Neural cell (in vitro differentiated cells): ENCODE measurements around the gene ANKFY1. TPM values are rescaled to one million over a fixed set of nuclear protein-coding genes. Genes with fewer than 3 reads are reported as not detected.

Experiments
- H2AFZ ChIP-seq: fragments of 200-600, 300-800 bp; sonication (generic), shearing (Covaris generic); 2 replicates; pipeline ENCODE4 v1.6.0; 2014; ENCODE audit warnings: low read depth, mild to moderate bottlenecking, antibody characterized with exemption, low read length, moderate library complexity
- H3F3A ChIP-seq: fragments of 200-600 bp; shearing (Covaris generic); 2 replicates; pipeline ENCODE4 v1.6.1; 2016; ENCODE audit warnings: mild to moderate bottlenecking, moderate library complexity, mixed read lengths, antibody characterized with exemption, low read length; ENCODE audit not compliant: insufficient read depth, poor library complexity, severe bottlenecking
- H3K27ac ChIP-seq: fragments of 200-600, 300-800 bp; sonication (generic), shearing (Covaris generic); 2 replicates; pipeline ENCODE4 v1.5.1; 2014; ENCODE audit warnings: mild to moderate bottlenecking, low read length, moderate library complexity
- H3K27me3 ChIP-seq: fragments of 300-800, 200-600 bp; sonication (generic), shearing (Covaris generic); 2 replicates; pipeline ENCODE4 v1.6.0; 2014; ENCODE audit warnings: mild to moderate bottlenecking, low read depth, low read length, moderate library complexity; ENCODE audit not compliant: insufficient read depth
- H3K36me3 ChIP-seq: fragments of 300-800, 200-600 bp; sonication (generic), shearing (Covaris generic); 2 replicates; pipeline ENCODE4 v1.5.1; 2014; ENCODE audit warnings: mild to moderate bottlenecking, antibody characterized with exemption, low read length, moderate library complexity; ENCODE audit not compliant: insufficient read depth
- H3K4me2 ChIP-seq: fragments of 300-800, 200-600 bp; sonication (generic), shearing (Covaris generic); 2 replicates; pipeline ENCODE4 v1.6.0; 2014; ENCODE audit warnings: mild to moderate bottlenecking, low read length
- H3K4me3 ChIP-seq: fragments of 300-800, 200-600 bp; sonication (generic), shearing (Covaris generic); 2 replicates; pipeline ENCODE4 v1.5.1; 2014; ENCODE audit warnings: mild to moderate bottlenecking, low read length, moderate library complexity
- H3K79me2 ChIP-seq: fragments of 200-600 bp; shearing (Covaris generic); replicated peaks from 2 replicates; pipeline ENCODE4 v1.6.0; 2014; ENCODE audit warnings: mild to moderate bottlenecking, low read length, moderate library complexity; ENCODE audit not compliant: insufficient read depth
- H3K9ac ChIP-seq: fragments of 300-800, 200-600 bp; sonication (generic), shearing (Covaris generic); 2 replicates; pipeline ENCODE4 v1.6.1; 2016; ENCODE audit warnings: mild to moderate bottlenecking, low read length, mixed read lengths
- H3K9me2 ChIP-seq: fragments of 200-600 bp; shearing (Covaris generic); 2 replicates; pipeline ENCODE4 v1.6.1; 2016; ENCODE audit warnings: mild to moderate bottlenecking, low read length, mixed read lengths; ENCODE audit not compliant: insufficient read depth
- H3K9me3 ChIP-seq: fragments of 200-600, 300-800 bp; sonication (generic), shearing (Covaris generic); 2 replicates; pipeline ENCODE4 v1.6.1; 2016; ENCODE audit warnings: mild to moderate bottlenecking, mixed run types, low read length, moderate library complexity, mixed read lengths
- H4K20me1 ChIP-seq: fragments of 200-600 bp; shearing (Covaris generic); 2 replicates; pipeline ENCODE4 v1.6.1; 2016; ENCODE audit warnings: mild to moderate bottlenecking, mixed run types; ENCODE audit not compliant: insufficient read depth
- CTCF ChIP-seq: fragments of 450-650 bp; IDR thresholded peaks from 2 replicates; pipeline ENCODE4 v1.5.1; 2014; ENCODE audit warnings: antibody characterized with exemption, mild to moderate bottlenecking, moderate library complexity; ENCODE audit not compliant: poor library complexity, severe bottlenecking
- EP300 ChIP-seq: fragments of 450-650 bp; conservative IDR thresholded peaks from 2 replicates; pipeline ENCODE4 v1.6.1; 2014; ENCODE audit warnings: antibody characterized with exemption, mild to moderate bottlenecking, moderate library complexity; ENCODE audit not compliant: poor library complexity, severe bottlenecking
- EZH2 ChIP-seq: fragments of 200-600, 300-800 bp; shearing (Covaris generic), sonication (generic); IDR thresholded peaks from 2 replicates; pipeline ENCODE4 v1.6.1; 2014; ENCODE audit warnings: antibody characterized with exemption, low read length, borderline replicate concordance, mild to moderate bottlenecking; ENCODE audit not compliant: insufficient read depth, poor library complexity, severe bottlenecking
- MXI1 ChIP-seq: fragments of 450-650 bp; conservative IDR thresholded peaks from 2 replicates; pipeline ENCODE4 v1.6.1; 2014; ENCODE audit warnings: antibody characterized with exemption, mild to moderate bottlenecking; ENCODE audit not compliant: poor library complexity, severe bottlenecking
- POLR2AphosphoS5 ChIP-seq: IDR thresholded peaks from 2 replicates; pipeline ENCODE4 v1.6.1; 2012
- RAD21 ChIP-seq: fragments of 450-650 bp; conservative IDR thresholded peaks from 2 replicates; pipeline ENCODE4 v1.6.1; 2014; ENCODE audit warnings: antibody characterized with exemption, mild to moderate bottlenecking, moderate library complexity
- REST ChIP-seq: IDR thresholded peaks from 2 replicates; pipeline ENCODE4 v1.6.1; 2012; ENCODE audit warnings: borderline replicate concordance
- SMC3 ChIP-seq: fragments of 450-650 bp; conservative IDR thresholded peaks from 2 replicates; pipeline ENCODE4 v1.6.1; 2014; ENCODE audit warnings: antibody characterized with exemption, mild to moderate bottlenecking, moderate library complexity; ENCODE audit not compliant: poor library complexity
- TAF1 ChIP-seq: IDR thresholded peaks from 2 replicates; pipeline ENCODE4 v1.6.1; 2012; ENCODE audit warnings: low read depth
- polyA plus RNA-seq: library from polyadenylated mRNA; depleted of rRNA; stranded (reverse); fragments of >200 nt; gene quantifications from 2 replicates; pipeline ENCODE4 v1.2.3, GENCODE V29; 2014

ANKFY1 gene
- polyA plus RNA-seq, 1 donor from 2014 or later = 25.6 TPM

GRCh38 chr17:4188076-4188475 lies 75.7 kb downstream of the ANKFY1 start:
- H3K27ac ChIP-seq = no peak overlapping the region

GRCh38 chr17:4187076-4187475 lies 76.7 kb downstream of the ANKFY1 start:
- Histone ChIP-seq H3K9ac (no peak overlapping the region), H3K27ac (no peak overlapping the region)
- TF ChIP-seq SMC3 = no peak
- TF ChIP-seq RAD21 = no peak
- TF ChIP-seq MXI1 = no peak
- no peak for TF ChIP-seq CTCF
- no peak for TF ChIP-seq REST
- TF ChIP-seq EZH2 = no peak

More at GRCh38 chr17:4188076-4188475, 75.7 kb downstream of the ANKFY1 start:
- Histone ChIP-seq H2AFZ (no peak overlapping the region), H4K20me1 (no peaks in the 10 kb centered on the region), H3K4me2 (no peak overlapping the region), H3F3A (no peaks in the 10 kb centered on the region), H3K9me3 (no peaks in the 10 kb centered on the region), H3K36me3 (no peaks in the 10 kb centered on the region), H3K9ac (no peak overlapping the region), H3K27me3 (no peaks in the 10 kb centered on the region), H3K9me2 (no peaks in the 10 kb centered on the region), H3K4me3 (no peak overlapping the region), H3K79me2 (no peaks in the 10 kb centered on the region)
- TF ChIP-seq REST (no peak), TAF1 (no peak), POLR2AphosphoS5 (no peak), MXI1 (no peak), CTCF (no peak), SMC3 (no peak), EZH2 (no peak), EP300 (no peak), RAD21 (no peak)

More at GRCh38 chr17:4187076-4187475, 76.7 kb downstream of the ANKFY1 start:
- no peaks in the 10 kb centered on the region for H3K79me2 ChIP-seq
- H3K9me2 ChIP-seq = no peaks in the 10 kb centered on the region
- no peaks in the 10 kb centered on the region for H3K9me3 ChIP-seq
- no peak overlapping the region for H3K4me2 ChIP-seq
- H3K4me3 ChIP-seq = no peak overlapping the region
- H3K27me3 ChIP-seq = no peaks in the 10 kb centered on the region
- no peaks in the 10 kb centered on the region for H3K36me3 ChIP-seq
- H3F3A ChIP-seq = no peaks in the 10 kb centered on the region
- H4K20me1 ChIP-seq = no peaks in the 10 kb centered on the region
- no peak overlapping the region for H2AFZ ChIP-seq
